WTC11 (cell line): Measurements from ENCODE around the gene ROR2.

Experiments
- CREB1 ChIP-seq: sonication (generic); formaldehyde crosslinking; IDR thresholded peaks from 2 replicates; pipeline ENCODE4 v1.8.0; 2023; ENCODE audit warnings: mild to moderate bottlenecking, missing genetic modification reagents
- CTCF ChIP-seq: fragments of 200-600 bp; IDR thresholded peaks from 2 replicates; pipeline ENCODE4 v1.8.0; 2022; ENCODE audit warnings: antibody characterized with exemption
- ESRRA ChIP-seq: sonication (generic); formaldehyde crosslinking; IDR thresholded peaks from 2 replicates; pipeline ENCODE4 v1.8.1; 2022; ENCODE audit warnings: mild to moderate bottlenecking, missing genetic modification reagents, borderline replicate concordance
- PRDM15 ChIP-seq: sonication (generic); formaldehyde crosslinking; IDR thresholded peaks from 2 replicates; pipeline ENCODE4 v1.8.0; 2022; ENCODE audit warnings: missing genetic modification reagents
- TF ChIP-seq, protein P1 (sequence below): sonication (generic); formaldehyde crosslinking; IDR thresholded peaks from 2 replicates; pipeline ENCODE4 v1.8.1; 2022; ENCODE audit warnings: mild to moderate bottlenecking, moderate library complexity, missing genetic modification reagents

DNA sequence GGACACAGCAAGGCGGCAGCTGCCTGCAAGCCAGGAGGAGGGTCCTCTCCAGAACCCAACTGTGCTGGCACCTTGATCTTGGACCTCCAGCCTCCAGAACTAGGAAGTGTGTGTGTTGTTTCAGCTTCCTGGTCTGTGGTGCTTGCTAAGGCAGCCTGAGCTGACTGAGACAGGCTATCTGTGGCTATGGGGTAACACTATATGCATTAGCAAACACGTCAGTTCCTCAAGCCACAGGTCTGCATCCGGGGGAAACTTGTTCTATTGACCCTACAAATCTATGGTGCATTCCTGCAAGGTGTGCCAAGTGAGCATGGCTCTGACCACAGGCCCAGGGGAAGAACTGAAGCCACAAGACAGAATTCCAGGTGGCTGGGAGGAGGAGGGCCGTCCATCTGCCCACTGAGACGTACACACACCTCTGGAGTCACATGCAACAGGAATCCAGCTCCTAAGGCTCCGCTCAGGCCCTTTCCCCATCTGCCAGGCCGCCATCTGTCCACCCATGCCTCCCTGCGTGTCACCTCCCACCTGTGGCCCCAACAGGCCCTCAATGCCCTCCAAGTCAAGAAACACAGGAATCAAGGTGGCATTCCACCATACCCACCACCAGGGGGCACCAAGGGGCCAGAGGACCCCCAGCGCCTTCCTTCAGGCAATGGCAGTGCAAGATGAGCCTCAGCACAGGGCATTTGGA, 174.9 kb downstream of the ROR2 start:
- TF ChIP-seq CTCF = peak; percentile 97
- no peak for TF ChIP-seq CREB1 (CRISPR knock-in tag)
- no peak for TF ChIP-seq PRDM15 (CRISPR knock-in tag)
- no peak for TF ChIP-seq ESRRA
- TF ChIP-seq, protein P1, sequence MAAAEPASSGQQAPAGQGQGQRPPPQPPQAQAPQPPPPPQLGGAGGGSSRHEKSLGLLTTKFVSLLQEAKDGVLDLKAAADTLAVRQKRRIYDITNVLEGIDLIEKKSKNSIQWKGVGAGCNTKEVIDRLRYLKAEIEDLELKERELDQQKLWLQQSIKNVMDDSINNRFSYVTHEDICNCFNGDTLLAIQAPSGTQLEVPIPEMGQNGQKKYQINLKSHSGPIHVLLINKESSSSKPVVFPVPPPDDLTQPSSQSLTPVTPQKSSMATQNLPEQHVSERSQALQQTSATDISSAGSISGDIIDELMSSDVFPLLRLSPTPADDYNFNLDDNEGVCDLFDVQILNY (CRISPR knock-in tag) = no peak
